Stimulated activated CD4-positive, alpha-beta T cell treated with anti-CD3 and anti-CD28 coated beads, Interleukin-1b, Interleukin-23, amount 100 ng/mL, for 4 hours (primary cell): ENCODE data around the gene DPAGT1.

Source experiments
- DNase-seq, 2 donors: peaks; one replicate each; pipeline ENCODE4 v3.0.0-alpha.2; 2020; ENCODE audit warnings: low read depth in 2 of 2

DPAGT1 gene

GRCh38 chr11:119057000-119057769 lies 44.5 kb downstream of the DPAGT1 start, which contains the start of gene HYOU1:
Gene HYOU1, minus strand, starts transcription at chr11:119057205. Its CDS starts 1,045 bp downstream, at chr11:119056160.
- peak; percentile 98 to 99 for DNase-seq

DNA sequence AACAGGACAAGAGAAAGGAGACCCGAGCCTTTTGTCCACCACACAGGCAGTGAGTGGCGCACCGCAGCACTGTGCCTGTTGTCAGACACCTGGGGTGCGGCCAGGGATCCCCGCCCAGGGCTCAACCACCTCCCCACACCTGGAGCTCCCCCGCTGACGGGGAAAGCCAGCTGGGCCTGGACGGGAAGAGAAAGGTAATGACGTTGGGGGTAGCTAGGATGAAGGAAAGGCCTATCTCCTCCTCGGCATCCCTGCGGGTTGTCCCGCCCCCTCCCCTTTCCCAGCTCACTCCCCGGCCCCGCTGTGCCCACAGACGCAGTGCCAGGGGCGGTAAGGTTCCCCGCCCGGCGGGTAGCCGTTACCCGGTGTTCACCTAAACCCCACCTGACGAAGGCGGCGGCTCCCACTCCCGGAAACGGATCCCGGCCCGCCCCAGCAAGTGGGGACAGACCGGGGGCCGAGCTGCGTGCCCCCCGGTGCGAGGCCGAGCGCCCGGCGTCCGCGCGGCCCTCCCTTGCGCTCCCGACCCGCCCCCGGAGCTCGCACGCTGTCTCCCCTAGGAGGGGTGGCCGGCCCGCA lies 45.1 kb downstream of the DPAGT1 start:
- peak; percentile 25 to 34 for DNase-seq

DNA sequence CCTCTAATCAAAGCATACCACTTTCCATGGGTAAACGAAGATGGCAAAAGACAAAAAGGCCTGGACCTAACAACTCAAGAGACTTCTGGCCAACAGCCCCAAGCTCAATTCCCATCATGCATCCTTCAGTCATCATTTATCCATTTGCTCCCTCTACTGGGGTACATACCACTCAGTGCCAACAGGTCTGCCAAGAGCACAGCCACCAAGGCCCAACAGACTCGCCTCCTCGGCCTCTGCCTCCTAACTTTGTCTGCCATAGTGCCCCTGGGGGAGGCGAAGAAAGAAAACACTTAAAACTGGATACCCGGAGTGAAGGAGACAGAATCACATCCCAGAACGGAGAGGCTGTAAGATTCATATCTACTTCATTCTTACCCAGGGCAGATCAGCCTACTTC lies 45.8 kb downstream of the DPAGT1 start:
- no peak for DNase-seq

GRCh38 chr11:119054418-119054817 lies 47.2 kb downstream of the DPAGT1 start:
- no peak for DNase-seq

DNA sequence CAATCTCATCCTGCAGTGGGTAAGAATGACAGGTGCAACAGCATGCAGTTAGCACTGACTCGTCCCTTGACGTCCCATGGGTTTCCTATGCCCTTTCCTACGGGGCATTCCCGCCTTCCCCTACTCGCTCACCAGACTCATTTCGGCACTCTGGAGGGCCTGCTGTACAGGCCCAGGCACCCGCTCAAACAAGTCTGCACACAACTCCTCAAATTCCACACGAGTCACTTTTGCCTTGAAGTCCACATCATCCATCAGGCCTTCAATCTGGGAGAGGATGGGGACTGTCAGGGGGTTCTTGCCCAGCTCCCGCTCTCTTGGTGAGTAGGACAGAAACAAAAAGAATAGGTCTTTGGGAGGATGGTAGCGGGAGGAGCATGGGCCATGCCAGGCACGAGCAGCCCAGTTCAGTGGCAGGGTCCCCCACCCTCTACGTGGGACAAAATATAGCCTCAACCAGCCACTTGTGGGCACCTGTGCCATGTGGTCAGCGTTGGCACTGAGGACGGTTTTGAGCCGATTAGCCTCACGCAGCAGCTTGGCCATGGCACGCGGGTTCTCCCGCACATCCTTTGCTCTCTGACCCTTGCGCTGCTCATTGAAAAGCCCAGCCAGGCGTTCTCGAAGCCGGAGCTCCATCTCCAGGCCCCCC lies 49.4 kb downstream of the DPAGT1 start:
- DNase-seq, result no peak

DNA sequence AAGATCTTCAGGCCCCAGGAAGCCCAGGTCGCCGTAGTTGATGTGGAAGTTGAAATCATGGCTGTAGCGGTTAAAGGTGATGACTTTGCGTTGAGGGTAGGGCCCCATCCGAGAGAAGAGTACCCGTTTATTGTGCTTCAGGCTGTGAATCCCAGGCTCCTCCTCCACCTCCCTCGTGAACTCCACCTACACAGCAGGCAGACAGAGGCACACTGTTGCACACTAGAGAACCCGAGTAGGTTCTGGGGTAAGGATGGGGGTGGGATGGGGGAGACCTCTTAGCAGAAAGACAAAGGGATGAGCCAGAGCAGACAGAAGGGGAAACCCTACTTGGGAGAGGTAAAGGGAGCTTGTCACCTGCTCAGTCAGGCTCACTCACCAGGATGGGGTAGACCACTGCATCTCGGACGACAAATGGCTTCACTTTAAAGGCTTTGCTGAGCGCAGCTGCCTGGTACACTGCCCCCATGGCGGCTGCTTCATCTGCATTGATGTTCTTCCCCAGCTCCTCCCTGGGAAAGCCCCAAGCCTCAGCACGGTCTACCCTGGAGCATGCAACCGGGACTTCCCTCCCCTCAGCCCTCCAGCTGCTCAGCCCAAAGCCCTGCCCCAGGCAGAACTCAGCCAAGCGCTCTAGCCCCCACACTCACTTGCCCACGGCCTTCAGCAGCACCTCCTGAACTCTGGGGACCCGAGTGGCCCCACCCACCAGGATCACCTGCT lies 50.1 kb downstream of the DPAGT1 start:
- DNase-seq, result peak in 1 of 2 donors; percentile 26

- no peak for DNase-seq
These were observed 52.6 kb downstream of the DPAGT1 start for GRCh38 chr11:119049081-119049480.

DNA sequence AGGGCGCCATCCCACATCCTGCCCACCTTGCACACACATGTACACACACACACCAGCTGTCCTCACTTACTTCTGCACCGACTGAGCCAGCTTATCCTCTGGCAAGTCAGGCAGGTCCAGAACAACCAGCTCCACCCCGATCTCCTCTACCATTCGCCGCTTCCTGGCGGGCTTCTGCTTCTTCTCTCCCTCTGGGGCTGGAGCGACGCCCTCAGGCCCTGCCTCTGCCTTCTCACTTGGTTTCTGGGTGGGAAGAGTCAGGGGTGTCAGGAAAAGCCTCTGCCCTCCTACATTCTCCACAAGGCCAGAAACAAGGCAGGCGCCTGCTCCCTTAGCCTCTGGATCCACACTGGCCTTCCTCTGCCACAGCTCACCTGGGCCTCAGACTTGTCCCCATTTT lies 53.0 kb downstream of the DPAGT1 start:
- no peak for DNase-seq

GRCh38 chr11:119047205-119047604 lies 54.4 kb downstream of the DPAGT1 start:
- DNase-seq, result no peak
